Stomach (tissue), 4 donors: Measurements from ENCODE around the gene TARBP1.

Experiments
- CTCF ChIP-seq, 7 experiments: fragments of 450-650 bp in 4 of 7; fragments of 200-600 bp in 3 of 7; sonication (generic) in 3 of 7; IDR thresholded peaks; one replicate each; pipeline ENCODE4 v1.5.1; 2016 to 2019; ENCODE audit warnings: antibody characterized with exemption in 7 of 7, control low read depth in 2 of 7, mild to moderate bottlenecking in 1 of 7
- EP300 ChIP-seq: sonication (generic); formaldehyde crosslinking; IDR thresholded peaks from one replicate; pipeline ENCODE4 v1.6.1; 2017; ENCODE audit warnings: antibody characterized with exemption
- POLR2A ChIP-seq, 4 donors: fragments of 450-650 bp; IDR thresholded peaks; one replicate each; pipeline ENCODE4 v1.6.1; 2016; ENCODE audit warnings: antibody characterized with exemption in 4 of 4, control low read depth in 2 of 4, mild to moderate bottlenecking in 1 of 4, moderate library complexity in 1 of 4
- POLR2AphosphoS5 ChIP-seq, 3 donors: sonication (generic); formaldehyde crosslinking; IDR thresholded peaks; one replicate each; pipeline ENCODE4 v1.6.1; 2016; ENCODE audit warnings: antibody characterized with exemption in 3 of 3

DNA sequence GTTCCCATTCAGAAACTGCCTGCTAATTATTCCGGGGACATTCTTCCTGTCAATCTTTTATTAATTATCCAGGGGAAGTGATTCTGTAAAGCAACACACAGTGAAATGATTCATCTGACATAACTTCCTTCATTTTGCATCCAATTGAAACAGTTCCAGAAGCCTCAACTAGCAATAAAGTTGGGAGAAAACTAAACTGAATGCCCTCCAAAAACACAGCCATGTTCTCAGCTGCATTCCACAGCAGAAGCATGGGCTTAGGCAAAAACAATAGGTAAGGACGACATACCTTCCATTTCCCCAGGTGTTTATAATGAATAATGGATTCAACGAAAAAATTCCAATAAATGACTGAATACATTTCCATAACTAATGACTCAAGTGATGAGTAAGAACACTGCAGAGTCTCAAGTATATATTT is 36.9 kb upstream of the TARBP1 start:
- TF ChIP-seq CTCF (IDR thresholded peaks at IDR 0.05) (no peak), POLR2A (IDR thresholded peaks at IDR 0.05) (no peak), POLR2AphosphoS5 (IDR thresholded peaks at IDR 0.05) (no peak), EP300 (no peak)
